ENCODE measurements around the gene ZC3H4.
"Not testable (repeated sequence)": the region's sequence is repeated elsewhere in the genome, so short reads cannot be mapped to it uniquely, and the experiment has no call there.

The ZC3H4 gene

GRCh38 chr19:47112997-47113849 lies at the start of gene ZC3H4:
ZC3H4 (minus strand) TSS chr19:47113776; CDS start chr19:47112584, 1,192 bp downstream.
- DNase-seq (ENCODE audit: low read depth in 3 of 3) = peak; percentile 99 to 100 (median 100)

- DNase-seq (ENCODE audit: low read depth in 3 of 3) = no peak
These were observed 48.4 kb upstream of the ZC3H4 start for GRCh38 chr19:47161876-47162489.

- no peak for DNase-seq (ENCODE audit: low read depth in 3 of 3)
These were observed 45.4 kb upstream of the ZC3H4 start for GRCh38 chr19:47158879-47159503.

- no peak for DNase-seq (ENCODE audit: low read depth in 3 of 3)
These were observed 44.8 kb upstream of the ZC3H4 start for GRCh38 chr19:47158367-47158791.

- no peak for DNase-seq (ENCODE audit: low read depth in 3 of 3)
These were observed 44.1 kb upstream of the ZC3H4 start for GRCh38 chr19:47157431-47158321.

- no peak for DNase-seq (ENCODE audit: low read depth in 3 of 3)
These were observed 43.4 kb upstream of the ZC3H4 start for GRCh38 chr19:47156861-47157430.

GRCh38 chr19:47155148-47155547 lies 41.6 kb upstream of the ZC3H4 start:
- no peak for DNase-seq (ENCODE audit: low read depth in 3 of 3)

GRCh38 chr19:47153266-47153665 lies 39.7 kb upstream of the ZC3H4 start:
- DNase-seq (ENCODE audit: low read depth in 3 of 3) = no peak

- no peak for DNase-seq (ENCODE audit: low read depth in 3 of 3)
These were observed 39.1 kb upstream of the ZC3H4 start for GRCh38 chr19:47152632-47153031.

- DNase-seq (ENCODE audit: low read depth in 3 of 3) = no peak
These were observed 38.6 kb upstream of the ZC3H4 start for GRCh38 chr19:47152205-47152604.

GRCh38 chr19:47151627-47152026 lies 38.1 kb upstream of the ZC3H4 start:
- no peak for DNase-seq (ENCODE audit: low read depth in 3 of 3)

GRCh38 chr19:47146920-47147319 lies 33.3 kb upstream of the ZC3H4 start:
- no peak for DNase-seq (ENCODE audit: low read depth in 3 of 3)

GRCh38 chr19:47145639-47146486 lies 32.3 kb upstream of the ZC3H4 start:
- no peak for DNase-seq (ENCODE audit: low read depth in 3 of 3)

- no peak for DNase-seq (ENCODE audit: low read depth in 3 of 3)
These were observed 31.1 kb upstream of the ZC3H4 start for GRCh38 chr19:47144630-47145029.

GRCh38 chr19:47143322-47144073 lies 29.9 kb upstream of the ZC3H4 start:
- DNase-seq (ENCODE audit: low read depth in 3 of 3) = no peak

GRCh38 chr19:47142779-47143178 lies 29.2 kb upstream of the ZC3H4 start:
- no peak for DNase-seq (ENCODE audit: low read depth in 3 of 3)

- no peak for DNase-seq (ENCODE audit: low read depth in 3 of 3)
These were observed 28.1 kb upstream of the ZC3H4 start for GRCh38 chr19:47141695-47142094.

GRCh38 chr19:47141252-47141651 lies 27.7 kb upstream of the ZC3H4 start:
- DNase-seq (ENCODE audit: low read depth in 3 of 3) = not testable (repeated sequence)

GRCh38 chr19:47135156-47135555 lies 21.6 kb upstream of the ZC3H4 start:
- DNase-seq (ENCODE audit: low read depth in 3 of 3) = no peak

GRCh38 chr19:47134545-47134944 lies 21.0 kb upstream of the ZC3H4 start:
- no peak for DNase-seq (ENCODE audit: low read depth in 3 of 3)

All from stimulated activated CD4-positive, alpha-beta T cell treated with anti-CD3 and anti-CD28 coated beads, TNF-alpha, amount 100 ng/mL, for 48 hours (primary cell).